Measurements from ENCODE around the gene IGFN1.

IGFN1 gene

DNA sequence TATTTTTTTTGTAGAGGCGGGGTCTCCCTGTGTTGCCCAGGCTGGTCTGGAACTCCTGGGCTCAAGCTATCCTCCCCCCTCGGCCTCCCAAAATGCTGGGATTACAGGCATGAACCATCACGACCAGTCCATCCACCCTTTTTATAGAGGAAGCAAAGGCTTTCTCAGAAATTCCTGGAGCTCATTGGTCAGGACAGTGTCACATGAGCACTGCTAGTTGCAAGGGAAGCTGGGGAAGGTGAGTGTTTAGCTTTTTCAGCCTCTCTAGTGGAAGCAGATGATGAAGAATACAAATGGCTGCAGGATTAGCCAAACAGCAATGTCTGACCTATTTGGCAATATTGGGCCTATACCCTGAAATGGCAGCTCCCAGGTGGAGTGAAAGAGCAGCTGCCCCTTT, 8.0 kb downstream of the IGFN1 start:
- Histone ChIP-seq H3K27ac (ENCODE audit: insufficient read depth, low read length, poor library complexity, severe bottlenecking) (no peak overlapping the region), H3K36me3 (ENCODE audit: control insufficient read depth, insufficient read depth, low read length) (no peaks in the 10 kb centered on the region), H3K27me3 (replicated peaks; ENCODE audit: control insufficient read depth, insufficient read depth, low read length, poor library complexity, severe bottlenecking) (no peaks in the 10 kb centered on the region), H3K4me3 (ENCODE audit: insufficient read depth, low read depth, low read length, poor library complexity, severe bottlenecking) (no peak overlapping the region), H3K4me1 (ENCODE audit: control insufficient read depth, insufficient read depth, low read length, poor library complexity, severe bottlenecking) (no peaks in the 10 kb centered on the region), H3K9me3 (ENCODE audit: control insufficient read depth, low read length) (no peaks in the 10 kb centered on the region)
- no peak for DNase-seq

DNA sequence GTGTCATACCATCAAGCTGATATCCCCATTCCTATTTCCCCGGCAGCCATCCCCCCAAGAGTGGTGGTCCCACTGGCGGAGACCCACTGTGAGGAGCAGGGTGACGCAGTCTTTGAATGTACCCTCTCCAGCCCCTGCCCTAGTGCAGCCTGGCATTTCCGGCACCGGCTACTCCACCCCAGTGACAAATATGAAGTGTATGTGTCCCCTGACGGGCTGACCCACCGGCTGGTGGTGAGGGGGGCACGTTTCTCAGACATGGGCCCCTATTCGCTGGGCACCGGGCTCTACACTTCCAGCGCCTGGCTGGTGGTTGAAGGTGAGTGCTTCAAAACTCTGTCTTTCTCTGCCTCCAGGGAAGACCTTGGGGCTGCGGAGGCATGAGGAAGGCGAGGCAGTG, 14.4 kb downstream of the IGFN1 start:
- H3K27me3 ChIP-seq (replicated peaks; ENCODE audit: control insufficient read depth, insufficient read depth, low read length, poor library complexity, severe bottlenecking) = no peaks in the 10 kb centered on the region

DNA sequence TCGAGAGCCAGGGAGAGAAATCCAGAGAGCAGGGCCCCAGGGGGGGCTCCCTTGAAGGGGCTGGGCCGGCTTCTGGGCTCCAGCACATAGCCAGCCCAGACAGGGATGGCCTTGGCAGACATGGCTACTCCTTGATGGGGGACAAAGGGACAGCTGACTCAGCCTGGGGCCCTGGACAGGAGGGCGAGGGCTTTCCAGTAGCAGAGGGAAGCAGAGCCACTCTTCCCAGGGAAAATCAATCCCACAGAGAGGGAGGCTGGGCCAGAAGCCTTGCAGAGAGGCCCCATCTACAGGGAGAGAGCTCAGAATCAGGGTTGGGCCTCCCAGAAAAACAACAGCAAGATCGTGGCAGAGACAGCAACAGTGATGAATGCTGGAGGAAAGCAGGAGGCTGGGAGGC, 15.6 kb downstream of the IGFN1 start:
- H3K27ac ChIP-seq (ENCODE audit: insufficient read depth, low read length, poor library complexity, severe bottlenecking) = no peak overlapping the region
- no peak overlapping the region for H3K4me3 ChIP-seq (ENCODE audit: insufficient read depth, low read depth, low read length, poor library complexity, severe bottlenecking)
- DNase-seq = no peak
- no peaks in the 10 kb centered on the region for H3K9me3 ChIP-seq (ENCODE audit: control insufficient read depth, low read length)
- H3K4me1 ChIP-seq (ENCODE audit: control insufficient read depth, insufficient read depth, low read length, poor library complexity, severe bottlenecking) = no peaks in the 10 kb centered on the region
- H3K36me3 ChIP-seq (ENCODE audit: control insufficient read depth, insufficient read depth, low read length) = no peaks in the 10 kb centered on the region
- no peaks in the 10 kb centered on the region for H3K27me3 ChIP-seq (replicated peaks; ENCODE audit: control insufficient read depth, insufficient read depth, low read length, poor library complexity, severe bottlenecking)

More for the DNA sequence above, 14.4 kb downstream of the IGFN1 start:
- Histone ChIP-seq H3K36me3 (ENCODE audit: control insufficient read depth, insufficient read depth, low read length) (no peaks in the 10 kb centered on the region), H3K27ac (ENCODE audit: insufficient read depth, low read length, poor library complexity, severe bottlenecking) (no peak overlapping the region), H3K4me3 (ENCODE audit: insufficient read depth, low read depth, low read length, poor library complexity, severe bottlenecking) (no peak overlapping the region), H3K9me3 (ENCODE audit: control insufficient read depth, low read length) (no peaks in the 10 kb centered on the region), H3K4me1 (ENCODE audit: control insufficient read depth, insufficient read depth, low read length, poor library complexity, severe bottlenecking) (no peaks in the 10 kb centered on the region)
- no peak for DNase-seq

- H3K9me3 ChIP-seq (ENCODE audit: control insufficient read depth, low read length) = no peaks in the 10 kb centered on the region
- no peaks in the 10 kb centered on the region for H3K4me1 ChIP-seq (ENCODE audit: control insufficient read depth, insufficient read depth, low read length, poor library complexity, severe bottlenecking)
- H3K36me3 ChIP-seq (ENCODE audit: control insufficient read depth, insufficient read depth, low read length) = no peaks in the 10 kb centered on the region
- no peak overlapping the region for H3K27ac ChIP-seq (ENCODE audit: insufficient read depth, low read length, poor library complexity, severe bottlenecking)
- H3K27me3 ChIP-seq (replicated peaks; ENCODE audit: control insufficient read depth, insufficient read depth, low read length, poor library complexity, severe bottlenecking) = no peaks in the 10 kb centered on the region
- DNase-seq = no peak
- H3K4me3 ChIP-seq (ENCODE audit: insufficient read depth, low read depth, low read length, poor library complexity, severe bottlenecking) = no peak overlapping the region
These were observed 16.4 kb downstream of the IGFN1 start for GRCh38 chr1:201207046-201207445.

GRCh38 chr1:201208236-201208635, 17.6 kb downstream of the IGFN1 start:
- Histone ChIP-seq H3K9me3 (ENCODE audit: control insufficient read depth, low read length) (no peaks in the 10 kb centered on the region), H3K4me1 (ENCODE audit: control insufficient read depth, insufficient read depth, low read length, poor library complexity, severe bottlenecking) (no peaks in the 10 kb centered on the region), H3K36me3 (ENCODE audit: control insufficient read depth, insufficient read depth, low read length) (no peaks in the 10 kb centered on the region), H3K27me3 (replicated peaks; ENCODE audit: control insufficient read depth, insufficient read depth, low read length, poor library complexity, severe bottlenecking) (no peaks in the 10 kb centered on the region), H3K4me3 (ENCODE audit: insufficient read depth, low read depth, low read length, poor library complexity, severe bottlenecking) (no peak overlapping the region), H3K27ac (ENCODE audit: insufficient read depth, low read length, poor library complexity, severe bottlenecking) (no peak overlapping the region)
- no peak for DNase-seq

- Histone ChIP-seq H3K36me3 (ENCODE audit: control insufficient read depth, insufficient read depth, low read length) (no peaks in the 10 kb centered on the region), H3K27ac (ENCODE audit: insufficient read depth, low read length, poor library complexity, severe bottlenecking) (no peak overlapping the region), H3K27me3 (replicated peaks; ENCODE audit: control insufficient read depth, insufficient read depth, low read length, poor library complexity, severe bottlenecking) (no peaks in the 10 kb centered on the region), H3K4me3 (ENCODE audit: insufficient read depth, low read depth, low read length, poor library complexity, severe bottlenecking) (no peak overlapping the region), H3K9me3 (ENCODE audit: control insufficient read depth, low read length) (no peaks in the 10 kb centered on the region), H3K4me1 (ENCODE audit: control insufficient read depth, insufficient read depth, low read length, poor library complexity, severe bottlenecking) (no peaks in the 10 kb centered on the region)
- DNase-seq = no peak
These were observed 21.4 kb downstream of the IGFN1 start for GRCh38 chr1:201212056-201212455.

- Histone ChIP-seq H3K27ac (ENCODE audit: insufficient read depth, low read length, poor library complexity, severe bottlenecking) (no peak overlapping the region), H3K9me3 (ENCODE audit: control insufficient read depth, low read length) (no peaks in the 10 kb centered on the region), H3K27me3 (replicated peaks; ENCODE audit: control insufficient read depth, insufficient read depth, low read length, poor library complexity, severe bottlenecking) (no peaks in the 10 kb centered on the region), H3K4me3 (ENCODE audit: insufficient read depth, low read depth, low read length, poor library complexity, severe bottlenecking) (no peak overlapping the region), H3K36me3 (ENCODE audit: control insufficient read depth, insufficient read depth, low read length) (no peaks in the 10 kb centered on the region), H3K4me1 (ENCODE audit: control insufficient read depth, insufficient read depth, low read length, poor library complexity, severe bottlenecking) (no peaks in the 10 kb centered on the region)
- DNase-seq = no peak
These were observed 21.9 kb downstream of the IGFN1 start for GRCh38 chr1:201212461-201213055.

DNA sequence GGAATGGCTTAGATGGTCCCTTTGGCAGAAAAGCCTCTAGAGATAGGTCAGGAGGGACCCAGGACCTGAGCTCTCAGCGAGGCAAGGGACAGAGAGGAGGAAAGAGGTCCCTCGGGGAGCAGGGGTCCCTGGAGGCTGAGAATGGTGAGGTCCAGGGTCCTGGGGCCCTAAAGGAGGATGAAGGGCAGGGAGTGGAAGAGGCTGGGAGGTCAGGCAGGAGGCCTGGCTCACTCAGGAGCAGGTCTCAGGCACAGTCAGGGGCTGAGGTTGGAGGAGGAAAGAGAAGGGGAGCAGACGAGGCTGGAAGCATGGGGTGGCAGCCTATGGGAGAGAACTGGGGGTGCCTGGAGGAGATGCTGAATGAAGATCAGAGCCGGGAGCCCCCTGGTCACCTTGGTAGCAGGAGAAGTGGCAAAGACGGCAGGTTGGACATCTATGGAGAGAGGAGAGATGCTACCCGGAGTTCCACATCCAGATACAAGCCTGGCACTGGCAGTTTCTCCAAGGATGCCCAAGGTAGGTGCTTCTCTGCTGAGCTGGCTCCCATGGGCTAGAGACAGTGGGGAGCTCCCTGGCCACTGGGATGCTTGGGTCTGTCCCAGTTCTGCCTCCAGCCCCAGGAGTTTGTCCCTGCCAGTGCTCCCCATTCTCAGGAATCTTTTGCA, 22.6 kb downstream of the IGFN1 start:
- H3K27ac ChIP-seq (ENCODE audit: insufficient read depth, low read length, poor library complexity, severe bottlenecking) = no peak overlapping the region
- H3K4me3 ChIP-seq (ENCODE audit: insufficient read depth, low read depth, low read length, poor library complexity, severe bottlenecking) = no peak overlapping the region
- H3K9me3 ChIP-seq (ENCODE audit: control insufficient read depth, low read length) = no peaks in the 10 kb centered on the region
- no peaks in the 10 kb centered on the region for H3K4me1 ChIP-seq (ENCODE audit: control insufficient read depth, insufficient read depth, low read length, poor library complexity, severe bottlenecking)
- no peaks in the 10 kb centered on the region for H3K36me3 ChIP-seq (ENCODE audit: control insufficient read depth, insufficient read depth, low read length)
- DNase-seq = no peak
- H3K27me3 ChIP-seq (replicated peaks; ENCODE audit: control insufficient read depth, insufficient read depth, low read length, poor library complexity, severe bottlenecking) = no peaks in the 10 kb centered on the region

DNA sequence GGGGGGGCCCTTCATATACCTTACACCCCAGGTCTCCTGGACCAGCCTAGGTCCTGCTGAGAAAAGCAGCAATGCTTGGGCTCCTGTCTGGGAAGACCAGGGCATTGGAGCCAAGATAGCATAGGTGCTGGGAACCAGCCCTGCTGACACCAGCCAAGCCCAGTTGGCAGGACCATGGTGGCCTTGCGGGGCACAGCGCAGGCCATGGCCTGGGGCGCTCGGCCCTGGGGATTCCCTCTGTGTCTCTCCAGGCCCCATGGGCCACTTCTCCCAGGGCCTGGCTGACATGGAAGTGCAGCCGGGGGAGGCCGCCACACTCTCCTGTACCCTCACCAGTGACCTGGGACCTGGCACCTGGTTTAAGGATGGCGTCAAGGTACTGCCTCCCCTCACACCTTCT, 23.3 kb downstream of the IGFN1 start:
- Histone ChIP-seq H3K4me3 (ENCODE audit: insufficient read depth, low read depth, low read length, poor library complexity, severe bottlenecking) (no peak overlapping the region), H3K27me3 (replicated peaks; ENCODE audit: control insufficient read depth, insufficient read depth, low read length, poor library complexity, severe bottlenecking) (no peaks in the 10 kb centered on the region), H3K9me3 (ENCODE audit: control insufficient read depth, low read length) (no peaks in the 10 kb centered on the region), H3K4me1 (ENCODE audit: control insufficient read depth, insufficient read depth, low read length, poor library complexity, severe bottlenecking) (no peaks in the 10 kb centered on the region), H3K27ac (ENCODE audit: insufficient read depth, low read length, poor library complexity, severe bottlenecking) (no peak overlapping the region), H3K36me3 (ENCODE audit: control insufficient read depth, insufficient read depth, low read length) (no peaks in the 10 kb centered on the region)
- no peak for DNase-seq

DNA sequence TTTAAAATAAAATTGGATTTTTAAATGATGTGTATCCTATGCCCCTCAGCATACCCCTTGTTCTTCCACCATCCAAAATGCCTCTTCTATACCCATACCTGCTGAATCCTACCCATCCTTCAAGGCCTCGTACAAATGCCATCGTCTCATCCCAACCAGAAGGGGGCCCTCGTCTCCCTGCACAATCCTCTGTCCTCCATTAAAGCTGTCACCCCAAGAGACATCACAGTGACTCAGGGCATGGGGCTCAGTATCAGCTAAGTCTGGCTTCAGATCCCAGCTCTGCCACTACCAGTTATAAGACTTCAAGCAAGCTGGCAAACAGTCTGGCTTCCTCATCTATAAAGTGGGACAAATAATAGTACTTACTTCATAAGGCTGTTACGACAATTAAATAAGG, 23.8 kb downstream of the IGFN1 start:
- Histone ChIP-seq H3K27me3 (replicated peaks; ENCODE audit: control insufficient read depth, insufficient read depth, low read length, poor library complexity, severe bottlenecking) (no peaks in the 10 kb centered on the region), H3K36me3 (ENCODE audit: control insufficient read depth, insufficient read depth, low read length) (no peaks in the 10 kb centered on the region), H3K4me3 (ENCODE audit: insufficient read depth, low read depth, low read length, poor library complexity, severe bottlenecking) (no peak overlapping the region), H3K4me1 (ENCODE audit: control insufficient read depth, insufficient read depth, low read length, poor library complexity, severe bottlenecking) (no peaks in the 10 kb centered on the region), H3K9me3 (ENCODE audit: control insufficient read depth, low read length) (no peaks in the 10 kb centered on the region), H3K27ac (ENCODE audit: insufficient read depth, low read length, poor library complexity, severe bottlenecking) (no peak overlapping the region)
- DNase-seq = no peak

Data from effector memory CD4-positive, alpha-beta T cell (primary cell).